Measurements from ENCODE around the gene ATG101. TPM values are rescaled to one million over a fixed set of nuclear protein-coding genes. Genes with fewer than 3 reads are reported as not detected.
A peak's percentile ranks its signal among the peaks of the same experiment; 100 is the strongest.

The ATG101 gene
- total RNA-seq, 1 experiment from 2014 or later: 156 TPM

DNA sequence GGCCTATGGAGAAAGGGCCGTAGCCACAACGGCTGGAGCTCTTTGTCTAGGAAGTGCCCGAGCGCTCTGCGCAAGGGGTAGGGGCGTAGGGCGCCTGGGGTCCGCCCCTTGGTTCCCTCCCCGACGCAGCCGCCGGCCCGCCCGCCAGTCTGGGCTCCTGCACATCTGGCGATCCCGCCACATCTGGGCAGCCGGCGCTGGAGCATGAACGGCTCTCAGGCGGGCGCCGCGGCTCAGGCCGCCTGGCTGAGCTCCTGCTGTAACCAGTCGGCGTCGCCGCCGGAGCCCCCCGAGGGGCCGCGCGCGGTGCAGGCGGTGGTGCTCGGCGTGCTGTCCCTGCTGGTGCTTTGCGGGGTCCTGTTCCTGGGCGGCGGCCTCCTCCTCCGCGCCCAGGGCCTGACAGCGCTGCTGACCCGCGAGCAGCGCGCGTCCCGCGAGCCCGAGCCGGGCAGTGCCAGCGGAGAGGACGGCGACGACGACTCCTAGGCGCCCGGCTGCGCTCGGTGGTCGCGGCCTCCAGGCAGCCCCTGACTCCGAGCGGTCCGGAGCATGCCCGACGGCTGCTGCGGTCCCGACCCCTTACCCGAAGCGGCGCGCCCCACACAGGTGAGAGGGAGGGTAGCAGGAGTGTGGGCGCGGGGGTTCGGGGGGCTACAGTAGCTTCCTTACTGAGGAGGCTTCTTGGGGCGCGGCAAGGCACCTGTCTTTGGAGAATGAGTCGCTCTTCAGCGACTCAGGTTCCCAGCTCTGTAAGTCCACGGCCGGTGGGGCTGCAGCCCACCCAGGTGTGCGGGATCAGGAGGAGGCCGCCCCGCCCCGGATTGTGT lies 10.0 kb downstream of the ATG101 start, which contains the start of gene SMIM41:
TSS of gene SMIM41 (plus strand) at position 129 of the 827 bp plus-strand sequence. CDS start at position 205, 76 bp downstream.
- no peak for DNase-seq (ENCODE audit: low read depth)

DNA sequence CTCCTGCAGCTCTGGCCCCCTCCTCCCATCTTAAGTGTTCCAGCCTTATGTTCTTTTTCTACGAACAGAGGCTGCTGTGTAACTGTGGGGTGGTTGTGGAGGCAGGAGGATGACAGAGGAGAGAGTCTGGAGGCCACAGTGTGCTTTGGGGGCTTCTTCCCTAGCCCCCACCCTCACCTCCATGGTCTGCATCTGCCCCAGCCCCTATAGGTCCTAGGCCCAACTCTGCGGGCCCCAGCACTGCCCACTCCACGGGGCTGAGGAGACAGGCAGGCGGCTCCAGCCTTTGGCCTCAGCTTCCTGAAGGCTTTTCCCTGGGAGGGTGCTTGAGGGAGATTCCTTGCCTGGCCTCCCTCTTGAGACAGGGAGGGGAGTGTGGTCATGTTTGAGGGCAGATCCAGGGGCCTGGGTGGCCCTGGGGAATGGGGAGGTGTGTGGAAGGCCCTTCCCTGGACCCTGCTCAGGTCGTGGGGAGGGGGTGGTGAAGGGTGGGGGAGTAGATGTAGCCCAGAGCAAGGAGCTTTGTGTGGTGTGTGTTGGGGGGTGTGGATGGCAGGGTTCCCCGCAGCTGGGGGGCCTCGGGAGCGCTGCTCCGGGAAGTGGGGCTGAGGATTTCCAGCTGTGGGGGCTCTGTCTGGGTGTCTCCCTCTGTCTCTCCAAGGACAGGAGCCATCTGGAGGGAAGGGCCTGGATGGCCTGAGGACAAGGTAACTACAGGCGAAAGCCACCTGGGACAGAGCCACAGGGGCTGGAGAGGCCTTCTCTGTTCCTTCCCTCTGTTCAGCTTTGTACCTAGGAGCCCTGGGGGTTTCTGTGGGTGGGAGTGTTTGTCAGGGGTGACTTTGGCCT lies 10.8 kb downstream of the ATG101 start:
- DNase-seq (ENCODE audit: low read depth): no peak

- DNase-seq (ENCODE audit: low read depth): no peak
These were observed 11.5 kb downstream of the ATG101 start for GRCh38 chr12:52081263-52081733.

DNA sequence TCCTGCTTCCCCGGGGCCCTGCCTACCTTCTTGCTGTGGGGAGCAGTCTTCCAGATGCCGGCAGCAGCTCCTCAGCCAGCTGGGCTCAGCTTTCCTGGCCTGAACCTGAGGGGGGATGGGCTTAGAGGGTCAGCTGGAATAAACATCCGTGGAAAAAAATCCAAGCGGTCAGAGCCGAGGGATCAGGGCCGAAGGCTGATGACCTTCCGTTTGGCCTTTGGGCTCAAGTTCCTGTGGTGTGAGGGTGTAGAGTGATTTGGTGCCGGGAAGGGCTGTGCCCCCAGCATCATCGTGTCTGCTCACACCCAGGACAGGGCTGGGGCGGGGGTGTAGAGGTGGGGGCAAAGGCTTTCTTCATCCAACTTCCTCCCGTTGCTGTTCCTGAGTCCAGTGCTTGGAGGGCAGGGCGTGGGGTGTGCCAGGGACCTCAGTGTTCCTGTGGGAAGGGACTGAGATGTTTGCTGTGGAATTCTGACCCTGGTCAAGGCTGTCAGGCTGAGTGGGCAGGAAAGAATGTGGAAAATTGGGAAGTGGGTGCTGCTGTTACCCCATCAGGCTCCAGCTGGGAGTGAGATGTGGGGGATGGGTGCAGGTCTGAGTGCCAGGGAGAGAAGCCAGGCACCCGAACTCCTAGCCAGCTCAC lies 12.4 kb downstream of the ATG101 start:
- DNase-seq (ENCODE audit: low read depth): no peak

DNA sequence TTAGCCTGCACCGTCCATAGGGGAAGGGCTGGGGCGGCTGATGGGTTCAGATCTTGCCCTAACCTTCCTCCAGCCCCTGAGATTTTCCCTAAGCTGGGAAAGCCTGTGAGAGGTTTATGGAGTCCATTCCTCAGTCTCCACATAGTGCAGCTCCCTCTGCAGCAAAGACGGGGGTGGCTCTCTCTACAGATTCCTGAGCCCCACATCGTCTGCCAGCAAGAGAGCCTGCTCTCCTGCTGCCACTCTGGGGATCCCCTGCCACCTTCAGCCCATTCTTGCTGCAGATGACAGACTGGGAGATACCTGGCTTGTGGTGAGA lies 12.8 kb downstream of the ATG101 start:
- DNase-seq (ENCODE audit: low read depth): no peak

GRCh38 chr12:52082988-52083637 lies 13.3 kb downstream of the ATG101 start:
- peak; percentile 63 for DNase-seq (ENCODE audit: low read depth)

GRCh38 chr12:52083638-52083996 lies 13.8 kb downstream of the ATG101 start:
- no peak for DNase-seq (ENCODE audit: low read depth)

GRCh38 chr12:52084491-52085231 lies 14.9 kb downstream of the ATG101 start:
- no peak for DNase-seq (ENCODE audit: low read depth)

DNA sequence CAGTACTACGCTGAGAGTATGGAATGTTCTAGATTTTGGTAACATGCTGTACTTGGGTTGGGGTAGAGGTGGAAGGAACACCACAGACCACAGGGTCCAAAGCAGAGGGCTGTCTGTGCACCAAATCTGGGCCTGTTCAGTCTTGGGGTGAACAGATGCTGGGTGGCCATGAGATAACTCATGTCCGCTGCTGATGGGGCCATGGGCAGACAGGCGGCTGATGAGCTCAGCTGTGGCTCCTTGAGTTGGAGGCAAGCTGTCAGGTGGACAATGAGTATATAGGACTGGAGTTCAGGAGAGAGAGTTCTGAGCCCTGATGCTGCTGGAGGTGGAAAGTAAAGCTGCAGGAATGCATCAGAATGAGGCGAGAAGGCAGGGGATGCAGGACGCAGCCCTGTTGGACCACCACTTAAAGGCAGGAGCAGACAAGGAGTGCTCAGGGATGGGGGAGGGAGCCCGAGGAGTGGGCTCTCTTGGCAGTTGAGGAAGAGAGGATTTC lies 16.0 kb downstream of the ATG101 start:
- no peak for DNase-seq (ENCODE audit: low read depth)

DNA sequence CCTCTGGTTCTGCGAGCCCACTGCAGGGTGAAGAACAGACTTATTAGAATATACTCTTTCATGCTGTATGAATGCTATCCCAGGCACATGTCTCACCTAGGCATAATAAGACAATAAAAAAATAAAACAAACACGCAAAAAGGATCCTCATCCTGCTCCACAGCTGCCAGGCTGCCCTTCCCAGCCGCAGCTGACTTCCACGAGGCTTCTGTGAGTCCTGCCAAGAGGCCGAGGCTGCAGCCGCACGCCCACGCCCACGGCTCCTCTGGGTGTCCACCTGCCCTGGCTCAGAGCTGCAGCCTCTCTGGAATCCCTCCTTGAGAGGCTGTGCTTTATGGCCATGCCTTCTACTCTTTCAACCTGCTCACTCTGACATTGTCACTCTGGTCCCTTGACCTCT lies 16.6 kb downstream of the ATG101 start:
- no peak for DNase-seq (ENCODE audit: low read depth)

DNA sequence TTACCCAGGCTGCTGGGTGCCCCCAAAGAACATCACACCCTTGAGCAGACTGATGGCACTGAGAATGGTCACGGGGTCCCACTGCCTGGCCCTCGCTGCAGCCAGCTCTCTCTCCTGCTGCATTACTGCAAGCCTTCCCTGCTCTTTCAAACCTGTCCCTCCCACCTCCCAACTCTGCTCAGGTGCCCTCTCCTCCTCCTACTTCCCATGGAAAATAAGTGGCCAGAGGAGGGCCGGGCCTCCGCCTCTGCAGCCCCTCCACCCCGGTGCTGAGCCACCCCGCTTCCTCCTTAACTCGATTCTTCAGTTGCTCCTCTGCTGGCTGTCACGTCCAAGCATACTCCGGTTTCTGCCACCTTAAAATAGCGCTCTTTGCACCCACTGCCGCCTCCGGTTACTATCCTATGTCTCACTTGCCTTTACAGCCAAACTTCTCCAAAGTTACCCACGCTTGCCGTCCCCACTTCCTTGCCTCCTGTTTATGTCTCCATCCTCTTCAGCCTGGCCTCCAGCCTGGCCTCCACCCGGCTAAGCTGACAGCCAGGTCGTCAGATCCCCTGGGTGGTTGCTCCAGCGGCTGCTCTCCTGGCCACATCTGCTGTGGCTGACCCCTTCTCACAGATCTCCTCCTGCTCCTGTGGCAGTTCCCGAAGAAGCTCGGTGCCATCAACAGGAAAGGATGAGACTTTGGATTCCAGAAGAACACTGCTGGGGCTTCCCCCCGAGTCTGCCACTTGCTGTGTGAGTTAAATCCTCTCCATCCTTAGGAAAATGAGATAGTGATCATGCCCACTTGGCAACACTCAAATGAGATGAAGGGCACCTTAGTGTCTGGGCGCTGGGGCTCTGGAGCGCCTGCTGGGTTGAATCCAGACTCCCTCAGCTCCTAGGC lies 17.4 kb downstream of the ATG101 start:
- no peak for DNase-seq (ENCODE audit: low read depth)

- no peak for DNase-seq (ENCODE audit: low read depth)
These were observed 18.4 kb downstream of the ATG101 start for GRCh38 chr12:52087961-52088820.

- DNase-seq (ENCODE audit: low read depth): no peak
These were observed 19.7 kb downstream of the ATG101 start for GRCh38 chr12:52089491-52089890.

GRCh38 chr12:52090291-52090690 lies 20.5 kb downstream of the ATG101 start:
- DNase-seq (ENCODE audit: low read depth): no peak

DNA sequence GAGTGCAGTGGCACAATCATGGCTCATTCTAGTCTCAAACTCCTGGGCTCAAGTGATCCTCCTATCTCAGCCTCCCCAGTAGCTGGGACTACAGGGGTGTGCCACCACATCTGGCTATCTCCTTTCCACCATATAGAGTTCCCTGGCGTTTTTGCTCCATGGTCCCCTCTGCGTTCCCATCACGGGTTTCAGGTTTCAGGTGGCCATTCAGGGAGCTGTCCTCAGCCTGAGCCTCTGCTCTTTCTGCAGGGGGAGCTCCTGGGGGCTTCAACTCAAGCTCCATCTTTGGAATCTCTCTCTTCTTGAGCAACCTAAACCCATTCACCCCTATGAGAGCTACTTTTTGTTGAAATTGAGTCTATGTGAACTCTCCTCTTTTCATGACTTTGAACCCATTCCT lies 21.3 kb downstream of the ATG101 start:
- no peak for DNase-seq (ENCODE audit: low read depth)

DNA sequence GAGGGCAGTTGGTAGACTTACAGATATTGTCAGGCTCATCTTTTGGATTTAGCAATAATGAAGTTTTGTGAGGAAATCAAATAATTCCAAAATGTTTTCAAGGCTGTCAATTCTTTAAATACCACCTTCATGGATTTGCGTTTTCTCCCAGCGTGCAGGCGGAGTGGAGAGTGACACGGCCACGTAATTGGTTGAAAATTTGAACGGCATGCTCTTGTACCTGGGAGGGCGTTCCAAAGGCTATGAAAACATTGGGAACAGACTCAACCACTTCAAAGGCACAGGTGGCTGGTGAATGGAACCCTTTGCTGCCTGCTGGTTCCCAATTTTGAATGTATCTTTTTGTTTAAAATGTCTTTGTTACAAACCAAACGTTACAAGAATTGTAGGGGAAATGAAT lies 22.1 kb downstream of the ATG101 start:
- DNase-seq (ENCODE audit: low read depth): no peak

DNA sequence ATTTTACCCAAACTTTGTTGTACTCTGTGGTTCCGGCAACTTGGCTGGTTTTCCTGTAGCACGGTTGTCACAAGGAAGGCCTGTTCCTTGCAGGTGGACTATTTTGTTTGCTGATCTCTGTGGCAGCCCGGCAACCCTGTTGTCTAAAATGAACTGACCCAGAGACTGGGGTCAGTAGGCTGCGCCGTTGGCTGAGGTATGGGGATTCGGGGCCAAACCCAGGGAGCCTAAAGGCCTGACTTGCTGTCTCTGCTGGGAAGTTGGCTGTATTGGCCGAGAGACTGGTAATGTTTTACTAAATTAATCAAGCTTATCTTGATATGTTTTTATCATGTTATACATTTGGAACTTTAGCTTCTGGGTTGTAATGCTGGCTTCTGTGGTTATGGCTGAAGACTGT lies 23.6 kb downstream of the ATG101 start:
- DNase-seq (ENCODE audit: low read depth): no peak

GRCh38 chr12:52096332-52097044 lies 26.7 kb downstream of the ATG101 start:
- no peak for DNase-seq (ENCODE audit: low read depth)

All from Daoy (cell line).